Vagina (tissue), 2 donors: ENCODE measurements around the gene PODXL. TPM values are rescaled to one million over a fixed set of nuclear protein-coding genes. Genes with fewer than 3 reads are reported as not detected.

Experiments used
- DNase-seq, 2 donors: peaks; one replicate each; pipeline ENCODE4 v3.0.0-alpha.2; 2017; ENCODE audit errors: extremely low spot score in 2 of 2
- H3K27ac ChIP-seq: fragments of 200-600 bp; sonication (generic); one replicate; pipeline ENCODE4 v1.5.1; 2019
- H3K27me3 ChIP-seq: fragments of 200-600 bp; sonication (generic); one replicate; pipeline ENCODE4 v1.5.1; 2019
- H3K36me3 ChIP-seq, 2 donors: fragments of 200-600 bp; sonication (generic); one replicate each; pipeline ENCODE4 v1.5.1; 2017 to 2019
- H3K4me1 ChIP-seq: fragments of 200-600 bp; sonication (generic); one replicate; pipeline ENCODE4 v1.5.1; 2019
- H3K4me3 ChIP-seq, 2 donors: fragments of 200-600 bp; sonication (generic); 1 replicate in 1 of 2; 2 replicates in 1 of 2; pipeline ENCODE4 v1.5.1; 2016 to 2019
- H3K9me3 ChIP-seq: fragments of 200-600 bp; sonication (generic); one replicate; pipeline ENCODE4 v1.5.1; 2019
- CTCF ChIP-seq, 3 experiments: fragments of 450-650 bp in 2 of 3; fragments of 200-600 bp in 1 of 3; sonication (generic) in 1 of 3; IDR thresholded peaks; one replicate each; pipeline ENCODE4 v1.5.1; 2017 to 2019; ENCODE audit warnings: antibody characterized with exemption in 3 of 3, mild to moderate bottlenecking in 2 of 3, moderate library complexity in 2 of 3
- POLR2A ChIP-seq, 2 donors: fragments of 450-650 bp; IDR thresholded peaks; one replicate each; pipeline ENCODE4 v1.6.1; 2017; ENCODE audit warnings: antibody characterized with exemption in 2 of 2, mild to moderate bottlenecking in 2 of 2, moderate library complexity in 2 of 2
- POLR2AphosphoS5 ChIP-seq, 2 donors: sonication (generic); formaldehyde crosslinking; IDR thresholded peaks; one replicate each; pipeline ENCODE4 v1.9.0; 2017; ENCODE audit warnings: antibody characterized with exemption in 2 of 2, mild to moderate bottlenecking in 2 of 2, low read depth in 1 of 2; ENCODE audit not compliant: insufficient read depth in 1 of 2
- intact Hi-C: fragments of 100-400 bp; cut with DNase I; formaldehyde crosslinking; loops from one replicate; pipeline ENCODE4 v1.15.1; 2023
- total RNA-seq: library from RNA; depleted of rRNA; stranded (reverse); fragments of >200 nt; gene quantifications from one replicate; pipeline ENCODE4 v1.2.3, GENCODE V29; 2016

PODXL gene
- total RNA-seq, 1 donor from 2014 or later: 26.0 TPM

GRCh38 chr7:131482800-131483199 lies 73.6 kb downstream of the PODXL start:
- TF ChIP-seq CTCF (IDR thresholded peaks at IDR 0.05) (no peak), POLR2AphosphoS5 (IDR thresholded peaks at IDR 0.05; ENCODE audit: insufficient read depth in 1 of 2, low read depth in 1 of 2) (no peak), POLR2A (IDR thresholded peaks at IDR 0.05) (no peak)
- no peak overlapping the region for H3K4me3 ChIP-seq
- no peaks in the 10 kb centered on the region for H3K4me1 ChIP-seq
- H3K9me3 ChIP-seq: no peaks in the 10 kb centered on the region
- peaks cover 0 to 6% of the 10 kb centered on the region in 2 donors for H3K36me3 ChIP-seq
- H3K27ac ChIP-seq: no peak overlapping the region
- DNase-seq: no peak
- intact Hi-C loops: no loop called here
- no peaks in the 10 kb centered on the region for H3K27me3 ChIP-seq

GRCh38 chr7:131480384-131481315 lies 75.8 kb downstream of the PODXL start:
- H3K4me3 ChIP-seq: no peak overlapping the region
- intact Hi-C loops: no loop called here
- H3K36me3 ChIP-seq: peaks cover 0 to 6% of the 10 kb centered on the region in 2 donors
- DNase-seq: no peak
- H3K27me3 ChIP-seq: no peaks in the 10 kb centered on the region
- no peaks in the 10 kb centered on the region for H3K9me3 ChIP-seq
- TF ChIP-seq POLR2AphosphoS5 (IDR thresholded peaks at IDR 0.05; ENCODE audit: insufficient read depth in 1 of 2, low read depth in 1 of 2) (no peak), POLR2A (IDR thresholded peaks at IDR 0.05) (no peak), CTCF (IDR thresholded peaks at IDR 0.05) (no peak)
- H3K27ac ChIP-seq: no peak overlapping the region
- no peaks in the 10 kb centered on the region for H3K4me1 ChIP-seq

GRCh38 chr7:131476740-131477139 lies 79.7 kb downstream of the PODXL start:
- no peaks in the 10 kb centered on the region for H3K9me3 ChIP-seq
- no peak for DNase-seq
- H3K27me3 ChIP-seq: no peaks in the 10 kb centered on the region
- H3K36me3 ChIP-seq: peaks cover 0 to 6% of the 10 kb centered on the region in 2 donors
- no peak overlapping the region for H3K27ac ChIP-seq
- H3K4me1 ChIP-seq: no peaks in the 10 kb centered on the region
- no peak for TF ChIP-seq POLR2AphosphoS5 (IDR thresholded peaks at IDR 0.05; ENCODE audit: insufficient read depth in 1 of 2, low read depth in 1 of 2)
- no peak for TF ChIP-seq CTCF (IDR thresholded peaks at IDR 0.05)
- TF ChIP-seq POLR2A (IDR thresholded peaks at IDR 0.05): no peak
- no peak overlapping the region for H3K4me3 ChIP-seq
- intact Hi-C loops: no loop called here

- Histone ChIP-seq H3K9me3 (no peaks in the 10 kb centered on the region), H3K4me1 (no peaks in the 10 kb centered on the region), H3K36me3 (peaks cover 0 to 37% of the 10 kb centered on the region in 2 donors), H3K27me3 (no peaks in the 10 kb centered on the region), H3K4me3 (no peak overlapping the region), H3K27ac (no peak overlapping the region)
- intact Hi-C loops: no loop called here
- DNase-seq: no peak
- TF ChIP-seq CTCF (IDR thresholded peaks at IDR 0.05) (no peak), POLR2A (IDR thresholded peaks at IDR 0.05) (no peak), POLR2AphosphoS5 (IDR thresholded peaks at IDR 0.05; ENCODE audit: insufficient read depth in 1 of 2, low read depth in 1 of 2) (no peak)
These were observed 85.0 kb downstream of the PODXL start for GRCh38 chr7:131471250-131472004.
